Renal pelvis (tissue), 4 donors: ENCODE results near the gene AEN. TPM values are rescaled to one million over a fixed set of nuclear protein-coding genes. Genes with fewer than 3 reads are reported as not detected.

ENCODE experiments used
- DNase-seq: peaks from one replicate; pipeline ENCODE4 v3.0.0-alpha.2; 2013
- polyA plus RNA-seq, 3 donors: library from polyadenylated mRNA; unstranded; fragments of 120-200 nt; gene quantifications; one replicate each; pipeline ENCODE4 v1.2.1, GENCODE V29; 2013; ENCODE audit not compliant: insufficient read length in 3 of 3

The AEN gene
- polyA plus RNA-seq, 3 donors: 5.9 to 7.5 (median 6.8) TPM

GRCh38 chr15:88648357-88649214 lies 27.4 kb downstream of the AEN start:
- no peak for DNase-seq

- no peak for DNase-seq
These were observed 28.2 kb downstream of the AEN start for GRCh38 chr15:88649286-88649733.

- no peak for DNase-seq
These were observed 28.8 kb downstream of the AEN start for GRCh38 chr15:88649753-88650551.

- DNase-seq: no peak
These were observed 29.4 kb downstream of the AEN start for GRCh38 chr15:88650556-88650955.

GRCh38 chr15:88651136-88651732 lies 30.1 kb downstream of the AEN start:
- DNase-seq: peak; percentile 50

GRCh38 chr15:88651971-88652370 lies 30.8 kb downstream of the AEN start:
- no peak for DNase-seq

- no peak for DNase-seq
These were observed 31.5 kb downstream of the AEN start for GRCh38 chr15:88652456-88653199.

GRCh38 chr15:88653200-88654064 lies 32.3 kb downstream of the AEN start:
- no peak for DNase-seq

- DNase-seq: no peak
These were observed 33.4 kb downstream of the AEN start for GRCh38 chr15:88654430-88655102.

- no peak for DNase-seq
These were observed 34.0 kb downstream of the AEN start for GRCh38 chr15:88655103-88655553.

- no peak for DNase-seq
These were observed 34.8 kb downstream of the AEN start for GRCh38 chr15:88655800-88656488.

GRCh38 chr15:88656760-88657221 lies 35.7 kb downstream of the AEN start:
- DNase-seq: no peak

GRCh38 chr15:88657326-88658069 lies 36.4 kb downstream of the AEN start:
- no peak for DNase-seq

GRCh38 chr15:88658070-88658965 lies 37.2 kb downstream of the AEN start:
- DNase-seq: no peak

GRCh38 chr15:88658972-88659931 lies 38.1 kb downstream of the AEN start:
- no peak for DNase-seq

GRCh38 chr15:88661041-88661700 lies 40.0 kb downstream of the AEN start:
- DNase-seq: no peak
